Fibroblast of skin of left quadriceps (primary cell): ENCODE measurements around the gene SLC1A4.
"Not testable (repeated sequence)": the region's sequence is repeated elsewhere in the genome, so short reads cannot be mapped to it uniquely, and the experiment has no call there.

Experiments
- DNase-seq, 2 experiments: peaks; one replicate each; pipeline ENCODE4 v3.0.0-alpha.2; 2013; ENCODE audit warnings: low read depth in 2 of 2

SLC1A4 gene

GRCh38 chr2:64992218-64992617 is 3.0 kb downstream of the SLC1A4 start:
- no peak for DNase-seq

GRCh38 chr2:64992990-64993389 is 3.8 kb downstream of the SLC1A4 start:
- DNase-seq: no peak

- DNase-seq: no peak
Observed at GRCh38 chr2:64995041-64995440, 5.8 kb downstream of the SLC1A4 start.

- DNase-seq: no peak
Observed at GRCh38 chr2:64996871-64997307, 7.7 kb downstream of the SLC1A4 start.

GRCh38 chr2:64998658-64999061 is 9.5 kb downstream of the SLC1A4 start:
- no peak for DNase-seq

GRCh38 chr2:64999754-65000153 is 10.6 kb downstream of the SLC1A4 start:
- DNase-seq: no peak

GRCh38 chr2:65000644-65001043 is 11.4 kb downstream of the SLC1A4 start:
- no peak for DNase-seq

- DNase-seq: no peak
Observed at GRCh38 chr2:65003037-65003436, 13.8 kb downstream of the SLC1A4 start.

GRCh38 chr2:65004232-65004631 is 15.0 kb downstream of the SLC1A4 start:
- DNase-seq: not testable (repeated sequence)

- no peak for DNase-seq
Observed at GRCh38 chr2:65013776-65014175, 24.6 kb downstream of the SLC1A4 start.

GRCh38 chr2:65015731-65016130 is 26.5 kb downstream of the SLC1A4 start:
- DNase-seq: no peak

GRCh38 chr2:65016789-65017188 is 27.6 kb downstream of the SLC1A4 start:
- no peak for DNase-seq

GRCh38 chr2:65017335-65017734 is 28.1 kb downstream of the SLC1A4 start:
- no peak for DNase-seq

- no peak for DNase-seq
Observed at GRCh38 chr2:65018141-65018582, 29.0 kb downstream of the SLC1A4 start.

- DNase-seq: no peak
Observed at GRCh38 chr2:65019010-65019409, 29.8 kb downstream of the SLC1A4 start.

- no peak for DNase-seq
Observed at GRCh38 chr2:65019675-65020195, 30.5 kb downstream of the SLC1A4 start.

- not testable (repeated sequence) for DNase-seq
Observed at GRCh38 chr2:65020251-65020650, 31.1 kb downstream of the SLC1A4 start.

GRCh38 chr2:65020943-65021528 is 31.8 kb downstream of the SLC1A4 start:
- no peak for DNase-seq

GRCh38 chr2:65021709-65022108 is 32.5 kb downstream of the SLC1A4 start:
- no peak for DNase-seq

- DNase-seq: no peak
Observed at GRCh38 chr2:65022189-65022588, 33.0 kb downstream of the SLC1A4 start.

- no peak for DNase-seq
Observed at GRCh38 chr2:65023742-65024141, 34.5 kb downstream of the SLC1A4 start.

GRCh38 chr2:65024149-65024829 is 35.1 kb downstream of the SLC1A4 start:
- peak; percentile 85 to 87 for DNase-seq

GRCh38 chr2:65025453-65026123 is 36.4 kb downstream of the SLC1A4 start:
- DNase-seq: no peak
